Activated CD8-positive, alpha-beta memory T cell treated with anti-CD3 and anti-CD28 coated beads, Interleukin-2, amount 10 ng/mL, durations not matched to agents 7 days and 5 days (primary cell): ENCODE data around the gene PPA1. TPM values are rescaled to one million over a fixed set of nuclear protein-coding genes. Genes with fewer than 3 reads are reported as not detected.
"Not testable (repeated sequence)": the region's sequence is repeated elsewhere in the genome, so short reads cannot be mapped to it uniquely, and the experiment has no call there.

Source experiments
- ATAC-seq: fragments of 150-1000 bp; cut with Tn5 transposase; one replicate; pipeline ENCODE4 v1.10.0; 2021; ENCODE audit warnings: moderate library complexity
- CTCF ChIA-PET: fragments of 350-600 bp; sonication (Branson Sonifier 250); formaldehyde crosslinking; loops from one replicate; lab custom pipeline; 2021; ENCODE audit warnings: antibody characterized with exemption; lab: Charles Lee
- DNase-seq: peaks from one replicate; pipeline ENCODE4 v3.0.0-alpha.2; 2020
- H3K27ac Mint-ChIP-seq: one replicate; pipeline ENCODE4 v1.8.0; 2021; ENCODE audit warnings: mild to moderate bottlenecking, mixed read lengths
- H3K27me3 Mint-ChIP-seq: one replicate; pipeline ENCODE4 v1.8.0; 2021; ENCODE audit warnings: mixed read lengths
- H3K36me3 Mint-ChIP-seq: one replicate; pipeline ENCODE4 v1.8.0; 2021; ENCODE audit warnings: mild to moderate bottlenecking, mixed read lengths
- H3K4me1 Mint-ChIP-seq: one replicate; pipeline ENCODE4 v1.8.0; 2021; ENCODE audit warnings: mixed read lengths
- H3K4me3 Mint-ChIP-seq: one replicate; pipeline ENCODE4 v1.8.0; 2021; ENCODE audit warnings: mild to moderate bottlenecking, moderate library complexity, mixed read lengths
- H3K9me3 Mint-ChIP-seq: one replicate; pipeline ENCODE4 v1.8.0; 2022; ENCODE audit warnings: low read depth, mixed read lengths
- total RNA-seq, 2 experiments: library from RNA; stranded (reverse); gene quantifications; one replicate each; pipeline ENCODE4 v1.2.3, GENCODE V29; 2021

PPA1 gene
- total RNA-seq, 2 experiments from 2014 or later: 157 to 192 TPM

DNA sequence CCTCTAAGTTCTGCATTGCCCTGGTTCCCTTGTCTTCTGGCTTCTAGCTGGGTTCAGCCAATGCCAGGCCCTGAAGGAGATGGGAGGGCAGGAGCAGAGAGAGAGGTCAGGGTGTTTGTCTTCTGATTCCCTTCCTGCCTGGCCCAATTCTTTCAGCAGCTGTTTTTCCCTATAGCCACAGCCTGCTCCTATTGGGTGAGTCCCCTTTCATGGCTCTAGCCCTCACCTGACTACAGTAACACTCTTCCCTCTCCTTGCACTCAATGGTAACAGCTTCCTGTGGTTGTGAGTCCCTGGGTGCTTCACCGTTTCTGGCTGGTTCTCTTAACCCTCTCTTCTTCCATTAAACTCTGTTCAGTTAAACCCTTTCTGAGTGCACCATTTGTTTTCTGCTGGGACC is 33.5 kb upstream of the PPA1 start:
- Mint-ChIP-seq H3K4me1 (peaks cover 11% of the 10 kb centered on the region), H3K4me3 (no peak overlapping the region), H3K27me3 (peaks cover 16% of the 10 kb centered on the region), H3K36me3 (peaks cover under 1% of the 10 kb centered on the region), H3K9me3 (peaks cover 4% of the 10 kb centered on the region), H3K27ac (no peak overlapping the region)
- DNase-seq (no peak), ATAC-seq (no peak)
- CTCF ChIA-PET: interaction anchor here (0.7 to 11.0 kb wide), 5 partner anchors 10 to 175 kb away, joined by 3 to 167 read pairs (median 3); no protein-coding TSS in a partner anchor

DNA sequence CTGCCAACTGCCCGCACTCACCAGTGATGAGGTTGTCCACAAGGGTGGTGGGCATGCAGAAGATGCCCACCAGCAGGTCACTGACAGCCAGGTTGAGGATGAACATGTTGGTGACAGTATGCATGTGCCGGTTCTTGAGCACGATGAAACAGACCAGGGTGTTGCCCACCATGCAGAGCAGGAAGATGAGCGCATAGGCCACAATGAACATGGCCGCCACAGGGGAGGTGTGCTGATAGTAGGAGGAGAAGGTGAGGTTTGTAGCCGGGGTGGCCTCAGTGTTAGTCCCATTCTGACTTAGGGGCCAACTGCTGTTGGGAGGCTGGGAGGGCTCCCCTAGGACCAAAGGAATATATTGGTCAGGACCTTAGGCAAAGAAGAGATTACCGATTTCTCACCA is 32.8 kb upstream of the PPA1 start:
- H3K36me3 Mint-ChIP-seq: peaks cover 7% of the 10 kb centered on the region
- peaks cover 16% of the 10 kb centered on the region for H3K27me3 Mint-ChIP-seq
- peaks cover 12% of the 10 kb centered on the region for H3K4me1 Mint-ChIP-seq
- peaks cover 7% of the 10 kb centered on the region for H3K9me3 Mint-ChIP-seq
- DNase-seq (no peak), ATAC-seq (no peak)
- H3K27ac Mint-ChIP-seq: no peak overlapping the region
- no peak overlapping the region for H3K4me3 Mint-ChIP-seq
- CTCF ChIA-PET: interaction anchor here (0.9 to 11.0 kb wide), 5 partner anchors 25 to 97 kb away, joined by 3 to 167 read pairs (median 6); no protein-coding TSS in a partner anchor

DNA sequence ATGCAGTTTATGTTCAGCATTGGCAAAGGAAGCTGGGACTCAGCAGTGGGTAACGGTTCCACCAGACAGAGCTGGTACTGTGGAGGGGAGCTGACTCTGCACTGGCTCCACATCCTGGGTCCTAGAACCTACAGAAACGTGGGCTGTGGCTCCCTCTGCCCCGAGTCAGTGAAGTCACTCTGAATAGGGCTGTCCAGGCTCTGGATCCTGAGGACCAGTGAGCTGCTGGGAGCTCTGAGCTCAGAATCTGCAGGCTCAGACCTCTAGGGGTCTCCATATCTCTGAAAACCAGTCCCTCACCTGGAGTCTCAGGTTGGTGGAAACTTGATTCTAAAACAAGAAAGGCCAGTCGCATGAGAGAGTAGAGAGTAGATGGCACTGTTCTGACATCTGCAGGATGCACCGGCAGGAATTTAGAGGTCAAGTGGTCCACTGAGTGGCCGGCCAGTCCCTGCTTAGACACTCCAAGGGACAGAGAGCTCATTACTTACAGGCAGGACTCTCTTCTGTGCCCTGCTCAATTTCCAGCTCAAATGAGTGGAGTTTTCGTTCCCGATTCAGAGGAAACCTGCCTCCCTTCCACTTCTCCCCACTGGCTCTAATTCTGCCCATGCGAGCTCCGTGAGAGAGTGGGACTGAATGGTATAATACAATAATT is 31.9 kb upstream of the PPA1 start:
- Mint-ChIP-seq H3K4me1 (peaks cover 12% of the 10 kb centered on the region), H3K4me3 (no peak overlapping the region), H3K36me3 (peaks cover 7% of the 10 kb centered on the region), H3K9me3 (peaks cover 8% of the 10 kb centered on the region), H3K27ac (no peak overlapping the region), H3K27me3 (peaks cover 16% of the 10 kb centered on the region)
- CTCF ChIA-PET: interaction anchor here (0.7 to 11.0 kb wide), 13 partner anchors 10 to 98 kb away, joined by 3 to 167 read pairs (median 3); partner anchors contain the start of gene PPA1
- no peak for DNase-seq
- ATAC-seq: peak; percentile 30

DNA sequence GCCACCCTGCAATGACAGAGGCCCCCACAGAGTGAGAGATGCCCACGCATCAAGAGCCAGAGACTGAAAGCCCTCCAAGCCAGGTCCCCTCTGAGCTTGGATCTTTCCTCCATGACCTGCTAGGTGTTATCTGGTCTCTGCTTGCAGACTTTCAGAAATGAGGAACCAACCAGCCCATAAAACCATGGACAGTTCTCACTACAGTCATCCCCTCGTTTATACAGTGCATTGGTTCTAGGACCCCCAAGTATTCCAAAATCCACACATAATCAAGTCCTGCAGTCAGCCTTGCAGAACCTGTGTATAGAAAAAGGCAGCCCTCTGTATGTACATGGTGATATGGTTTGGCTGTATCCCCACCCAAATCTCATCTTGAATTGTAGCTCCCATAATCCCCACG is 27.5 kb upstream of the PPA1 start:
- peaks cover 8% of the 10 kb centered on the region for H3K9me3 Mint-ChIP-seq
- no peak overlapping the region for H3K27ac Mint-ChIP-seq
- peaks cover 10% of the 10 kb centered on the region for H3K36me3 Mint-ChIP-seq
- ATAC-seq: no peak
- H3K4me1 Mint-ChIP-seq: peaks cover 6% of the 10 kb centered on the region
- no peak overlapping the region for H3K4me3 Mint-ChIP-seq
- H3K27me3 Mint-ChIP-seq: peaks cover 41% of the 10 kb centered on the region
- CTCF ChIA-PET: interaction anchor here (1.6 kb wide), 1 partner anchor 12 kb away, joined by 6 read pairs; no protein-coding TSS in a partner anchor
- no peak for DNase-seq

DNA sequence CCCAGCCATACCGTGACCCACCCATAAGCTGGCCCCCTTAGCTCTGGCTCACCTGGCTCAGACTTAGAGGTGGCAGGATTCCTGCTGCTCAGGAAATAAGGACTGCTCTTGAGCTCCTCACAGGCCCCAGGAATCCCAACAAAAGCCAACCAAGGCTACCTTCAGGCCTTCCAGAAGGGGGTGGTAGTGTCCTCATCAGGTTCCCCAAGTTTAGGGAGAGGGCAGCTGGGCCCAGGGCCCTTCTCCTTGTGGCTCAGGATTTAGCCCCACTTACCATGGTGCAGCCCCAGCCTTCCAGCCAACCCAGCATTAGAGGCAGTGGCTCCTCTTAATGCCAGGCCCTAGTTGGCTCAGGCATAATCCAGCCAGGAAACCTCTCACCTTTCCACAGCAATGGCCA is 27.0 kb upstream of the PPA1 start:
- Mint-ChIP-seq H3K27me3 (peaks cover 46% of the 10 kb centered on the region), H3K4me1 (peaks cover 10% of the 10 kb centered on the region), H3K36me3 (peaks cover 10% of the 10 kb centered on the region), H3K4me3 (no peak overlapping the region), H3K27ac (no peak overlapping the region), H3K9me3 (peaks cover 8% of the 10 kb centered on the region)
- ATAC-seq: no peak
- DNase-seq: no peak
- CTCF ChIA-PET: interaction anchor here (1.6 kb wide), 1 partner anchor 13 kb away, joined by 6 read pairs; no protein-coding TSS in a partner anchor

DNA sequence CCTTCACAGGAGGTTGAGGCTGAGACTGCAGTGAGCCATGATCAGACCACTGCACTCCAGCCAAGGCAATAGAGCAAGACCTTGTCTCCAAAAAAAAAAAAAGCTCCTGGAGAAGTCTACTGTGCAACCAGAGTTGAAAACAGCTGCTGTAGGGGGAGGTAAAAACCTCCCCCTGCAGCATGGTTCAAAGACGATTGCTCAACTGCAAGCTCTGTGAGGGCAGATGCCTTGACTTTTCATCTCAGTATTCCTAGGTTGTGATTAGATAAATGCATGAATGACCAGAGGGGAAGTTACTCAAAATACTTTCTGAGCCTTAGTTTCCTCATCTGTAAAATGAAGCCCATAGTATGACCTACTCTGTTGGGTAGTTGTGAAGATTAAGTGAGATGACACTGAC is 25.0 kb upstream of the PPA1 start:
- ATAC-seq: no peak
- CTCF ChIA-PET: interaction anchor here (1.3 kb wide), 1 partner anchor 9 kb away, joined by 3 read pairs; no protein-coding TSS in a partner anchor
- Mint-ChIP-seq H3K4me3 (no peak overlapping the region), H3K27ac (no peak overlapping the region), H3K9me3 (peaks cover 8% of the 10 kb centered on the region), H3K4me1 (peaks cover 12% of the 10 kb centered on the region), H3K36me3 (peaks cover 10% of the 10 kb centered on the region), H3K27me3 (peaks cover 52% of the 10 kb centered on the region)
- DNase-seq: no peak

DNA sequence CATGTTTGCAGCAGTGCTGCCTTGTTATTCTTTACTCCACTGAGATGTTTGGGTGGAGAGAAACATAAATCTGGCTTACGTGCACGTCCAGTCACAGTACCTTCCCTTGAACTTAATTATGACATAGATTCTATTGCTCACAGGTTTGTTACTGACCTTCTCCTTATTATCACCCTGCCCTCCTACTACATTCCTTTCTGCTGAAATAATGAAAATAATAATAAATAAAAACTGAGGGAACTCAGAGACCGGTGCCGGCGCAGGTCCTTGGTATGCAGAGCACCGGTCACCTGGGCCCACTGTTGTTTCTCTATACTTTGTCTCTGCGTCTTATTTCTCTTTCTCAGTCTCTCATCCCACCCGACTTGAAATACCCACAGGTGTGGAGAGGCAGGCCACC is 24.6 kb upstream of the PPA1 start:
- not testable (repeated sequence) for H3K27ac Mint-ChIP-seq, H3K9me3 Mint-ChIP-seq, ATAC-seq, DNase-seq, H3K4me3 Mint-ChIP-seq
- peaks cover 56% of the 10 kb centered on the region for H3K27me3 Mint-ChIP-seq
- peaks cover 10% of the 10 kb centered on the region for H3K36me3 Mint-ChIP-seq
- CTCF ChIA-PET: interaction anchor here (1.3 kb wide), 1 partner anchor 10 kb away, joined by 3 read pairs; no protein-coding TSS in a partner anchor
- peaks cover 12% of the 10 kb centered on the region for H3K4me1 Mint-ChIP-seq

DNA sequence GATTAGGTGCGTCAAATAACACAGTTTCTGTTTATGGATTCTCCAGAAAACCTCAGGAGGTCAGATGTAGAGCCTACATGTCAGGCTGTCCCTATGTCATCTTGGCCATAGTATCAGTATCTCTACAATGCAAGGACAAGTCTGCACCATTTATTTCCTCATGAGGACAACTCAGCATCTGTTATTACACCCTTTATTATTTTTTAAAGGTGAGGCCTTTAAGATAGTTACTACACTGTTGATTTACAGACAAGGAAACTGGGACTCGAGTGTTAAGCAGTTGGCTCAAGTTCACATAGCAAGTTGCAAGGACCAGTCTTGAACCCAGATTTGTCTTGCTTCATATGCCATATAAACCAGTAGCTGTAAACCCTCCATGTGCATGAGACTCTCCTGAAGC is 23.2 kb upstream of the PPA1 start:
- no peak overlapping the region for H3K4me3 Mint-ChIP-seq
- ATAC-seq (no peak), DNase-seq (no peak)
- H3K27me3 Mint-ChIP-seq: peaks cover 56% of the 10 kb centered on the region
- no peak overlapping the region for H3K27ac Mint-ChIP-seq
- peaks cover 7% of the 10 kb centered on the region for H3K36me3 Mint-ChIP-seq
- H3K4me1 Mint-ChIP-seq: peaks cover 10% of the 10 kb centered on the region
- CTCF ChIA-PET: interaction anchor here (1.2 to 1.7 kb wide), 2 partner anchors 17 to 108 kb away, joined by 3 to 5 read pairs; no protein-coding TSS in a partner anchor
- H3K9me3 Mint-ChIP-seq: peaks cover 3% of the 10 kb centered on the region

DNA sequence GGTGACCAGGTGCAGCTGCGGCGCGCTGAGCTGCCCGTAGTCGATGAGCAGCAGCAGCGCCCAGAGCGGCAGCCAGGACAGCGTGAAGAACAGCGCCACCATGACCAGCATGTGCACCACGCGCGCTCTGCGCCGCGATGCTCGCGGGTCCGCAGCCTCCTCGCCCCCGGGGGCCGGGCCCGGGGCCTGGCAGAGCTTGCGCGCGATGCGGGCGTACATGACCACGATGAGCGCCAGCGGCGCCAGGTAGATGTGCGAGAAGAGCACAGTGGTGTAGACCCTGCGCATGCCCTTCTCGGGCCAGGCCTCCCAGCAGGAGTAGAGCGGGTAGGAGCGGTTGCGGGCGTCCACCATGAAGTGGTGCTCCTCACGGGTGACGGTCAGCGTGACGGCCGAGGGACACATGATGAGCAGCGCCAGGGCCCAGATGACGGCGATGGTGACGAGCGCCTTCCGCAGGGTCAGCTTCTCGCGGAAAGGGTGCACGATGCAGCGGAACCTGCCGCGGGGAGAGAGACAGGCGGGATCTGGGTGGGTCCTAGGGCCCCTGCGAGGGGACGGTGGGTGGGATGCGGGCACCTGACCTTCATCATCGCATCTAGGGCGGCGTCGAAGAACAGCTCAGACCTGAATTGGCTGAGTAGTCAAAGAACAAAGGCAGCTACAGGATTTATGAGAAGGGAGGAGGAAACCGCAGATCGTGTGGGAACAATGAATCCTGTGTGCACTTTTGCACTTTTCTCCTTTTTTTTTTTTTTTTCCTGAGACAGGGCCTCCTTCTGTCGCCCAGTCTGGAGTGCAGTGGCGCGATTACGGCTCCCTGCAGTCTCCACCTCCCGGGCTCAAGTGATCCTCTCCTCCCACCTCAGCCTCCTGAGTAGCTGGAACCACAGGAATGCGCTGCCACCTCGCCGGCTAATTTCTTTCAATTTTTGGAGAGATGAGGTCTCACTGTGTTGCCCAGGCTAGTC is 22.4 kb upstream of the PPA1 start:
- CTCF ChIA-PET: interaction anchor here (1.2 to 3.2 kb wide), 4 partner anchors 9 to 109 kb away, joined by 3 to 10 read pairs (median 5); no protein-coding TSS in a partner anchor
- no peak for DNase-seq
- H3K27me3 Mint-ChIP-seq: peaks cover 63% of the 10 kb centered on the region
- peaks cover 9% of the 10 kb centered on the region for H3K4me1 Mint-ChIP-seq
- ATAC-seq: peak; percentile 52
- no peak overlapping the region for H3K4me3 Mint-ChIP-seq
- no peak overlapping the region for H3K27ac Mint-ChIP-seq
- peaks cover 3% of the 10 kb centered on the region for H3K36me3 Mint-ChIP-seq
- no peaks in the 10 kb centered on the region for H3K9me3 Mint-ChIP-seq

DNA sequence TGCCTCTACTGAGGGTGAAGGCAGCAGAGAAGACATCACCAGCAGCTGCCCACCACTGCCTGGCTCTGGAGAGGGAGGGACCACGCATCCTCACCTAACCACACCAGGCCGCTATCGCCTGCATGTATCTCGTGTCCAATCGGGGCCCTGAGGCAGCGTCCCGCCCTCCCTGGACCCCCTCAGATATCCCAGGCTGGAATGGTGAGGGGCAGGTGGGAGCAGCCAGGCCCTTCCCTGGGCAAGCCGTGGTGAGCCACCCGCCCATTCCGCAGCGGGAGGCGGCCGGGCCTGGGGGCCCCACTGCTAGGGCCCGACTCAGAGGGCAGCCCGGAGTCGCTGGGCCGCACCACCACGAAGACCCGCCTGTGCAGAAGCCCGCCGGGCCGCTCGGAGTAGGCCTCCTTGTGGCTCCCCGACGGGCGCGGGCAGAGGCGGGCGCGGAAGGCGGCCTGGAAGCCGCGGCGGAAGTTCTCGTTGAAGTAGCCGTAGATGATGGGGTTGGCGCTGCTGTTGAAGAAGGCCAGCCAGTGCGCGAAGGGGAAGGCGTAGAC is 21.6 kb upstream of the PPA1 start:
- Mint-ChIP-seq H3K9me3 (no peaks in the 10 kb centered on the region), H3K27me3 (peaks cover 70% of the 10 kb centered on the region), H3K4me3 (no peak overlapping the region), H3K36me3 (peaks cover 3% of the 10 kb centered on the region), H3K27ac (no peak overlapping the region), H3K4me1 (peaks cover 9% of the 10 kb centered on the region)
- ATAC-seq (peak; percentile 79), DNase-seq (no peak)
- CTCF ChIA-PET: interaction anchor here (1.3 to 3.2 kb wide), 2 partner anchors 9 to 33 kb away, joined by 5 to 10 read pairs; no protein-coding TSS in a partner anchor

DNA sequence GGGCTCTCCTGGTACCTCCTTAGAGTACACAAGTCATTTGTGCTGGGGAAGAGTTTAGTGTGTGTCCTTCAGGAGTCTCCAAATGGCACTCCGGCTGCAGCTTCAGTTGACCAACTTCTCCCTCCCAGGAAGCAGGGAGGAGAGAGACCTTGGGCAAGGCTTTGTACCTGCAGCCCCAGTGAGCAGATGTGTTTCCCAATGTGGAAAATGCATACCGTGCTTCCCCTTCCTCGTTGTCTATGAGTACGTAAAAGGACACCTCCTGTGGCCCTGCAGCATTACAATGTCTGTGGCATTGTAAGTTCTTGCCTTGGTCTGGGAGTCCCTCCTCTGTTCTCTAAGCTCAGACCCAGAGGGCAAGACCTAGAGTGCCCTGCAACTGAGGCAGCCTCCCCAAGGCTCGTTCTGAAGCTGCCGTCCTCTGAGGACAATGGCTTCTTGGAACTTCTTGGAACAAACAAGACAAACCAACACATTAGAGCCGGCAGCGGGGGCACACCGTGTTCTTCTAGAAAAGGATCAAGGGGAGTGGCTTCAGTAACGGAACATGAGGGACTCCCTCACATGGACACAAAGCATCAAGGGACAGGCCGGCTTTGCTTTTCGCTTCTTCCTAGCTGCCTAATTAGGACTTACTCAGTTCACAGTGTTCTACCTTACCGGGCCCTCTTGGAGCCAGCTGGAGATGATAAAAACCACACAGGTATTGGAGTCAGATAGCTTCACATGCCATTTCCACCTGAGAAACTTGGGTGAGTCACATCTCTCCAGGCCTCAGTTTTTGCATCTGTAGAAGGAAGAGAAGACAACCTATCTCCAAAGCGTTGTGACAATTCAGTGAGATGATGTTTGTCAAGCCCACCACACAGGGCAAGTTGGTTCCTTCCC is 20.9 kb upstream of the PPA1 start:
- CTCF ChIA-PET: interaction anchor here (1.3 to 3.2 kb wide), 2 partner anchors 10 to 13 kb away, joined by 4 to 10 read pairs; no protein-coding TSS in a partner anchor
- ATAC-seq: no peak
- H3K9me3 Mint-ChIP-seq: no peaks in the 10 kb centered on the region
- no peak for DNase-seq
- H3K4me3 Mint-ChIP-seq: no peak overlapping the region
- peaks cover 3% of the 10 kb centered on the region for H3K36me3 Mint-ChIP-seq
- peaks cover 9% of the 10 kb centered on the region for H3K4me1 Mint-ChIP-seq
- no peak overlapping the region for H3K27ac Mint-ChIP-seq
- H3K27me3 Mint-ChIP-seq: peaks cover 70% of the 10 kb centered on the region
